ENCODE data around the gene RNF150.

Gene RNF150

DNA sequence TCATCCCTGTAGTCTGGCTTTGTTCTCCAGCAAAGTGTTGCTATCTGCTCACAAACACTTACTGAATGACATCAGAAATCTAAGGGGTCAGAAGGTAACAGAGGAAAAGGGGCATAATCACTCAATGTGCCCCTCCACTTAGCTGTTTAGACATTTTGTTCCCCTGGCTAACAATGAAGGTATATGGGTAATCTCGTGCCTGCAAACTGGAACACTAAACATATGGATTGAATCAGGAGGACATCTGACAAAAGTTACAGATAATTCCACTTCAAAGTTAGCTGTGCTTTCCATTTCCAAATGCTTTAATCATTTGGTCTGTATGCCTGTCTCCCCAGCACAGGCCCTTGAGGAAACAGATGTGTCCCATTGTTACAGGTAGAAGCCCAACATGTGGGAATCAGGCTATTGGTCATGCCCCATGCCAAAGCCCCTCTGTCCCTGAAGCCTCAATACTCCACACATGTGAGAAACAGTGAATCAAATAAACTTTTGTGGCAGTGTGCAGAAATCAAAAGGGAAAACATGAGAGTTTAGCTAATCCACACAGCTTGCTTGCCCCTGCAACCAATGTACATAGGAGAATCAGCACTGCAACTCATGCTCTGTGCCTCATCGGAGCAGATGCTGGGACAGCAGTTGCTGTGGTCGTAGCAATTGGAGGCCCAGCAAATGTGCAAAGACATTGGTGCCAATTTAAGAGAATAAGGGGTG is 111.7 kb downstream of the RNF150 start:
- DNase-seq = no peak

GRCh38 chr4:141020801-141021261 is 112.4 kb downstream of the RNF150 start:
- DNase-seq = no peak

- no peak for DNase-seq
These were observed 113.5 kb downstream of the RNF150 start for GRCh38 chr4:141019768-141020167.

DNA sequence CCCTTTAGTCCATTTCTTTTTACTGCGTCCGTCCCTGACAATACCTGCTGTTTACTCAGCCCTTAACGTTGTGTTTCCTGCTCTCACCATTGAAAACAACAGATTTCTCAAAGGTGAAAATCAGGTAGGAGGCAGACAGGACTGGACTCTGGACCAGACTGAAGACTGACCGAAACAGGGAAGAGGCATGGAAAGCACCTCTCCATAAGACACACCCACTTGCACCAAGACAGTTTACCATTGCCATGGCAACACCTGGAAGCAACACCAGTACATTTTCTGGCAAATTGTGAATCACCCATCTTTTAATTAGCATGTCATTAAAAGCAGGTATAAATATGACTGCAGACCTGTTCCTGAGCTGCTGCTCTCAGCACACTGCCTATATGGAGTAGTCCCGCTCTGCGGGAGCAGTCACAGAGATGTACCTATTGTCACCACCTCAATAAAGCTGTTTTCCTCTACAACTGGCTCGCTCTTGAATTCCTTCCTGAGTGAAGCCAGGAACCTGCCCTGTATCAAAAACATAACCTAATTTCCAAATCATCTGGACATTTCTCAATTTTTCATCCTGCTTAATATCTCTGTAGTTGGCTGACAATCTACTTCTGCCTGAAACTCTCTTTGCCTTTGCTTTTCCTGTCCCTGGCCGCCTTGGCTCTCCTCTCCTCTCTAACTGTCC is 117.0 kb downstream of the RNF150 start:
- DNase-seq = no peak

DNA sequence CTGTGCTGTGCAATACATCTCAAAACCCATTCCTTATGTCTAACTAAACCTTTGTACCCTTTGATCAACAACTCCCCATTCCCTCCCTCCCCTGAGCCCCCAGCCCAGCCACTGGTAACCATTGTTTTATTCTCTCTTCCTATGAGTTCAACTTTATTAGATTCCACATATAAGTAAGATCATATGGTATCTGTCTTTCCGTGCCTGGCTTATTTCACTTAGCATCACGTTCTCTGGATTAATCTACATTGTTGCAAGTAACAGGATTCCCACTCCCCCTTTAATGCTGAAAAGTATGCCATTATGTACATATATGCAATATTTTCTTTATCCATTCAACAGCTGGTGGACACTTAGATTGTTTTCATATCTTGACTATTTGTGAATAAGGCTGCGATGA is 119.4 kb downstream of the RNF150 start:
- no peak for DNase-seq

- DNase-seq = no peak
These were observed 121.4 kb downstream of the RNF150 start for GRCh38 chr4:141011901-141012315.

DNA sequence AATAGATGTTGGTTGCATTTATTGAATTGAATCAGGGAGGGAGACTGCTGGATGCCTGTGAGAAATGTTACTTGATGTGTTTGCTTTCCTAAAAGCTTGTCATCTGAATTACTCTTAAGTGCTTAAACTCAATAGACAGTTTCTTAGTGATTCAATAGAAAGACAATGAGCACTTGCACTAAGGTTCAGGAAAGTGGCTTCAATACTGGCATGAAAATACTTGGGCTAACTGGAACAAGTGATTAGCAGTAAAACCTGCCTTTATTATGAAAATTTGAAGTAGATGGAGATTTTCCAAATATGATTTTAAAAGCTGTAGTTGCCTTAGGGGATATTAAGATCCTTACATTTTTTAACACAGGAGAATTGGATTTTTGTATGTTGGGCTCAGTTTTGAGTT is 123.3 kb downstream of the RNF150 start:
- DNase-seq = no peak

- DNase-seq = no peak
These were observed 124.1 kb downstream of the RNF150 start for GRCh38 chr4:141009129-141009528.

DNA sequence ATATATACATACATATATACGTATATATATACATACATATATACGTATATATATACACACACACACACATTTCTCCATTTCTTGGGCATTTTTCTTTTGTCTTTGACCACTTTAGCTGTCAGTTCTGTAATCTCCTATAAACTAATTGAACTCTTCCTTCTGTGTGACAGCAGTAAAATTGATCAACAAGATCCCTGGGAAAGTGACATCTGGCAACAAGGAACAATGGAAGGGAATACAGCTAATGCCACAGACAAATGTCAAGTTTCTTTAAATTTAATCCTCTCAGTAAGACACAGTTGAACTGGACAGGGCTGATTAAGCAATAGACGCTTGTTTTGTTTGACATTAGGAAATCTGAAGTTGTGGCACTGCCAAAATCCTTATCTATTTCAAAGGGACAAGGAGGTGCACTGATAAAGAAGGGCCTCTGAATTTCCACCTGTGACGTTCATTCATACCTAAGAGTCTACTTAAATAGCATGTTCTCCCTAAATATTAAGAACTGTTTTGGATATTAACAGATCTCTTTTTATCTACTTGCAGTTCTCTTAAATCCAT is 126.9 kb downstream of the RNF150 start:
- no peak for DNase-seq

GRCh38 chr4:141004823-141005222 is 128.4 kb downstream of the RNF150 start:
- no peak for DNase-seq

- no peak for DNase-seq
These were observed 130.1 kb downstream of the RNF150 start for GRCh38 chr4:141003193-141003592.

- no peak for DNase-seq
These were observed 130.9 kb downstream of the RNF150 start for GRCh38 chr4:141002323-141002805.

DNA sequence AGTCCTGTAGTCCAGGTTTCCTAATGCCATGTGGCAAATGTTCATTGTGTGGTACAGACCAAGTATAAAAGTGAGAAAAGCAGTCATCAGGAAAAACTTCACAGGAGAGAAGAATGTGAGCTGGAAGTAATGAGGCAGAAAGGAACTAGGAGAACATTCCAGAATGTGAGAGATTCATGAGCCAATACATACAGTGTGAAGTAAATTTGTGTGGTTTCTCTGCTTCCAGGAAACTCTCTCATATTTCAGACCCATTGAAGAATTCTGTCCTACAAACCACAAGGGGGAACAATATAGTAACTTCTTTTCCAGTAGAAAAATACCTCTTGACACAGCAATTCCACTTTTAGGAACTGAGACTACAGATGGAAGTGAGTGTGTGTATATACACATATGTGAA is 136.5 kb downstream of the RNF150 start:
- DNase-seq = no peak

- DNase-seq = no peak
These were observed 138.2 kb downstream of the RNF150 start for GRCh38 chr4:140995058-140995457.

DNA sequence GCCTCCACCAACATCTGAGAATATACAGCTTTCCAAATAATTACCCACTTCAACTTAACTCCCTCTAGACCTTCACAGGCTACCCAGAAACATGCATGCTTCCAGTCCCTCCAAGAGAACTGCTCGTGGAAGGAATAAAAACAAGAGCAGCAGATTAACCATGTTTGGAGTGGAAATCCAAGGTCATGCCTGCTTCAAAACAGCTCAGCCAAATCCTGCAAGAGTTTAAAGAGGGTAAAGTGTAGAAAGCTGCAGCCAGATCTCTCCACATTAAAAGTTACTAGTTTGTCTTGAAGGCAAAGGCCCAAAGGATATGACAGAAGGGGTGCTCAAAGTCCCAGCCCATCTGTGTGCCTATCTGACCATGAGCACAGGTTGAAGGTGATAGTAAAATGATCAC is 139.3 kb downstream of the RNF150 start:
- DNase-seq = no peak

- no peak for DNase-seq
These were observed 139.9 kb downstream of the RNF150 start for GRCh38 chr4:140993370-140993769.

- no peak for DNase-seq
These were observed 143.3 kb downstream of the RNF150 start for GRCh38 chr4:140989944-140990343.

DNA sequence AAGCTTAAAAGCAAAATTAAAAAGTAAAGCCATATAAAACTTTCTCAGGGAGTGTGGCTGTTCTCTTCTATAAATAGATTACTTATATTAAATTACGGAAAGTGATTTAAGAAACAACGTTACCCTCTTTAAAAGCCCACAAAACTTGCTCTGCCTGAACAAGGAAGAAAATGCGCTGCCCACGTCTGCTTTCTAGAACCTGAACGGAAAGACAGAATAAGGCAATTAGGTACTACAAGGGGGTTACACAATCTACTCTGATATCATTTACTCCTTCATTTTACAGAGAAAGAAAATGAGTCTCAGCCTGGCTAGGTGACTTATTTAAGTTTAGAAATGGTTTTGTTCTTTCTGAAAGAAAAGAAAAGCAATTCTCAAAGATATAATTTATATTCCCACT is 147.2 kb downstream of the RNF150 start:
- no peak for DNase-seq

GRCh38 chr4:140982613-140983340 is 150.5 kb downstream of the RNF150 start:
- DNase-seq = no peak

- DNase-seq = no peak
These were observed 152.7 kb downstream of the RNF150 start for GRCh38 chr4:140980426-140981200.

DNA sequence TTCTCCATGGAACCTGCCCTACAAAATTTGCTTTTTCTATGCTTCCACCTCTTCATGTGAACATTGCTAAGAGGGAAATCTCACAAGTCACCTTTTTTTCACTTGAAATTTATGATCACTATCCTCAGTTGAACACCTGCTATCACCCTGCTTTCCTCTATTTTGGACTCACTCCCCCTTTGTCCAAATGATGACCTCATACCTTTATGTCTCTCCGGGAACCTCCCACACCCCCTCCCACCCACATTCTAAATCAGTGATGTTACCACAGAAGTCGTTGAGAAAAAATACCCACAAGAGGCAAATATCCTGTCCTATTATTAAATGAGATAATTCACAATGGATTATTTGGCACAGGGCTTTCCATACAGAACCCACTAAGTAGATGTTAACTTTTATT is 156.5 kb downstream of the RNF150 start:
- DNase-seq = no peak

- DNase-seq = no peak
These were observed 162.0 kb downstream of the RNF150 start for GRCh38 chr4:140971077-140971792.
